Daoy (cell line): ENCODE measurements around the gene CCDC92. TPM values are rescaled to one million over a fixed set of nuclear protein-coding genes. Genes with fewer than 3 reads are reported as not detected.

Experiments
- DNase-seq: peaks from one replicate; pipeline ENCODE4 v3.0.0-alpha.2; 2015; ENCODE audit warnings: low read depth
- total RNA-seq: library from RNA; depleted of rRNA; stranded (reverse); fragments of >200 nt; shearing (Covaris generic); gene quantifications from 2 replicates; pipeline ENCODE4 v1.2.3, GENCODE V29; 2014

CCDC92 gene
- total RNA-seq, 1 experiment from 2014 or later: 7.7 TPM

- DNase-seq: no peak
Observed at GRCh38 chr12:123910761-123911193, 61.9 kb downstream of the CCDC92 start.

- DNase-seq: no peak
Observed at GRCh38 chr12:123910057-123910456, 62.6 kb downstream of the CCDC92 start.

- DNase-seq: no peak
Observed at GRCh38 chr12:123908884-123909725, 63.5 kb downstream of the CCDC92 start.

- peak; percentile 53 for DNase-seq
Observed at GRCh38 chr12:123907726-123908476, 64.7 kb downstream of the CCDC92 start.

- DNase-seq: no peak
Observed at GRCh38 chr12:123906711-123907420, 65.8 kb downstream of the CCDC92 start.

GRCh38 chr12:123905319-123905925 lies 67.2 kb downstream of the CCDC92 start:
- peak; percentile 75 for DNase-seq

- no peak for DNase-seq
Observed at GRCh38 chr12:123903301-123904065, 69.1 kb downstream of the CCDC92 start.

GRCh38 chr12:123902821-123903220 lies 69.8 kb downstream of the CCDC92 start:
- no peak for DNase-seq

- DNase-seq: peak; percentile 45
Observed at GRCh38 chr12:123900871-123901376, 71.7 kb downstream of the CCDC92 start.

GRCh38 chr12:123899368-123899767 lies 73.3 kb downstream of the CCDC92 start:
- no peak for DNase-seq

GRCh38 chr12:123898673-123899072 lies 74.0 kb downstream of the CCDC92 start:
- DNase-seq: no peak

GRCh38 chr12:123897221-123897620 lies 75.4 kb downstream of the CCDC92 start:
- peak; percentile 90 for DNase-seq

GRCh38 chr12:123896767-123897166 lies 75.9 kb downstream of the CCDC92 start:
- no peak for DNase-seq

GRCh38 chr12:123895451-123895850 lies 77.2 kb downstream of the CCDC92 start:
- no peak for DNase-seq

- DNase-seq: no peak
Observed at GRCh38 chr12:123894823-123895345, 77.7 kb downstream of the CCDC92 start.

GRCh38 chr12:123893276-123893675 lies 79.4 kb downstream of the CCDC92 start:
- DNase-seq: no peak

GRCh38 chr12:123892853-123893252 lies 79.8 kb downstream of the CCDC92 start:
- no peak for DNase-seq

- DNase-seq: no peak
Observed at GRCh38 chr12:123892180-123892559, 80.5 kb downstream of the CCDC92 start.

- peak; percentile 46 for DNase-seq
Observed at GRCh38 chr12:123891516-123892179, 81.0 kb downstream of the CCDC92 start.

GRCh38 chr12:123891011-123891410 lies 81.6 kb downstream of the CCDC92 start:
- no peak for DNase-seq
